IPS-NIHi7 (cell line): ENCODE measurements around the gene RIPK4.

Source experiments
- DNase-seq: peaks from one replicate; pipeline ENCODE4 v3.0.0; 2012; ENCODE audit warnings: mixed read lengths; ENCODE audit errors: extremely low spot score

Gene RIPK4

GRCh38 chr21:41753006-41753898 is 13.6 kb downstream of the RIPK4 start:
- DNase-seq = no peak

- DNase-seq = peak; percentile 39
Observed at GRCh38 chr21:41752231-41752681, 14.6 kb downstream of the RIPK4 start.

- no peak for DNase-seq
Observed at GRCh38 chr21:41751611-41752011, 15.2 kb downstream of the RIPK4 start.

- no peak for DNase-seq
Observed at GRCh38 chr21:41750532-41751151, 16.2 kb downstream of the RIPK4 start.

- no peak for DNase-seq
Observed at GRCh38 chr21:41750051-41750450, 16.8 kb downstream of the RIPK4 start.

- DNase-seq = no peak
Observed at GRCh38 chr21:41749286-41749685, 17.6 kb downstream of the RIPK4 start.

- DNase-seq = no peak
Observed at GRCh38 chr21:41747943-41748738, 18.7 kb downstream of the RIPK4 start.

- no peak for DNase-seq
Observed at GRCh38 chr21:41746744-41747006, 20.2 kb downstream of the RIPK4 start.

- peak; percentile 64 for DNase-seq
Observed at GRCh38 chr21:41745971-41746743, 20.7 kb downstream of the RIPK4 start.

- DNase-seq = no peak
Observed at GRCh38 chr21:41745026-41745820, 21.6 kb downstream of the RIPK4 start.

- no peak for DNase-seq
Observed at GRCh38 chr21:41744028-41744930, 22.6 kb downstream of the RIPK4 start.

- no peak for DNase-seq
Observed at GRCh38 chr21:41743321-41744027, 23.4 kb downstream of the RIPK4 start.

- no peak for DNase-seq
Observed at GRCh38 chr21:41742073-41742875, 24.6 kb downstream of the RIPK4 start.

GRCh38 chr21:41741253-41742072 is 25.4 kb downstream of the RIPK4 start:
- no peak for DNase-seq

- no peak for DNase-seq
Observed at GRCh38 chr21:41740604-41741252, 26.1 kb downstream of the RIPK4 start.

GRCh38 chr21:41739936-41740335 is 26.9 kb downstream of the RIPK4 start:
- no peak for DNase-seq

GRCh38 chr21:41739011-41739410 is 27.8 kb downstream of the RIPK4 start:
- DNase-seq = no peak
